GM19043 (cell line): ENCODE data around the gene SP1.
"Not testable (repeated sequence)": the region's sequence is repeated elsewhere in the genome, so short reads cannot be mapped to it uniquely, and the experiment has no call there.

Experiments
- ATAC-seq: cut with Tn5 transposase; IDR thresholded peaks from one replicate; pipeline ENCODE4 v1.9.1; 2021; ENCODE audit warnings: low read depth; ENCODE audit not compliant: unreplicated experiment

Gene SP1

GRCh38 chr12:53410951-53411350 is 31.0 kb downstream of the SP1 start:
- no peak for ATAC-seq

DNA sequence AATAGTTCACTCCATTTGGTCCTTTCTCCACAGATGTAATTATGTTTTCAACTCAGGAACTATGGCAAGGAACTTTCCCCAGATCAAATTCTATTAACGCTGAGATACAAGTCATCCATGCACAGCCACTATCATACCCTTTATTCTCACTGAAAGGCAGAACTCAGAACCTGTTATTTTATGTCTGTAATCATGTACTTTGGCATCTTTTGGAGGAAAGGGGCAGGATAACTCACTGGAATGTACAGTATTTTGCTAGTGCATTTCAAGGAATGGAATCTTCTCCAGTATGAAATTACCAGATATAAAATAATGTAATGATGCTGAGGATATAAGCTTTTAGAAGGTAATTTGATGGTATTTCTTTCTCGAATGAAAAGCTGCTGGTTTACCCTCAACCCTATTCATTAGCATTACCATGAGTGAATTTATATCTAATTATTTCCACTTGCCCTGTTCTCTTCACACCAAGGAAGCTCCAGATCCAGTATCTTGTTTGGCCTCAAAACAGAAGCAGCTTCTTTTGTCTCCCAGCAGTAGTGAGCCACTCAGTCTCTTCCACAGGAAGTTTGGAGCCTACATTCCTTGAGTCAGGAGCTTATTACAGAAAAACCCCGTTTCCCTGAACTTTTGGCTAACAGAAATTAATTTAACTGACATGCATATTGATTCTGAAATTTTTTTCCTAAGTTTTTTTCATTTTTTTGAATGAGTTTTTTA is 33.7 kb downstream of the SP1 start:
- no peak for ATAC-seq

DNA sequence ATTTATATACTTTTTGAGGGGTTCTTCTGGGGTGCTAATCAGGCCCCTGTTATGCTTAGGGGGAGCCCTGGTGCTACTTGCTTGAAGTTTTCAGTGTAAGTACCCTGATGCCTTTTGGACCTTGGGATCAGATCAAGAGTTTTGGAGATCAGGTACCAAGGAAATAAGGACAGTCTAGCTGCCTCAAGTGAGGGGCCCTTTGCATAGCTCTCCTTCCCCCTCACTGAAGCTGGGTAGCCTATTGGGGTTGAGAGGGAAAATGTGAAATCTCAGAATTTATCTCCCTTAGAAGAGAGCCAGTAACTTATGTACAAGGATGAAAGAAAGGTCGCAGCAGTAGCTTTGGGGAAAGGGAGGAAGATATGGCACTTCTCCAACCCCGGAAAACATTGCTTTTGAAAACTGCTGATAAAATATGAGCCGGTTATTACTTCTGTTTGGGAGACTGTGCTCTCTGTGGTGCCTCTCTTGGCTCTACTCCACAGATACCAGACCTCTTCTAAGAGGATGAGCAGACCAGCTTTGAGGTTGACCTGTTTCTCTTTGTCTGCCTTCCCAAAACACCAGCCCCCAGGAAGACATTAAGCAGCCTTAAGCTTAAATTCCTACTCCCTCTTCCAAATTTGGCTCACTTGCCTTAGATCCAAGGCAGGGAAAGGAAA is 34.9 kb downstream of the SP1 start:
- no peak for ATAC-seq

- ATAC-seq = not testable (repeated sequence)
Measured at GRCh38 chr12:53415752-53416389, 35.9 kb downstream of the SP1 start.

- ATAC-seq = not testable (repeated sequence)
Measured at GRCh38 chr12:53417291-53417816, 37.4 kb downstream of the SP1 start.

- peak; percentile 48 for ATAC-seq
Measured at GRCh38 chr12:53418221-53418620, 38.2 kb downstream of the SP1 start.

- ATAC-seq = no peak
Measured at GRCh38 chr12:53419756-53420155, 39.8 kb downstream of the SP1 start.

DNA sequence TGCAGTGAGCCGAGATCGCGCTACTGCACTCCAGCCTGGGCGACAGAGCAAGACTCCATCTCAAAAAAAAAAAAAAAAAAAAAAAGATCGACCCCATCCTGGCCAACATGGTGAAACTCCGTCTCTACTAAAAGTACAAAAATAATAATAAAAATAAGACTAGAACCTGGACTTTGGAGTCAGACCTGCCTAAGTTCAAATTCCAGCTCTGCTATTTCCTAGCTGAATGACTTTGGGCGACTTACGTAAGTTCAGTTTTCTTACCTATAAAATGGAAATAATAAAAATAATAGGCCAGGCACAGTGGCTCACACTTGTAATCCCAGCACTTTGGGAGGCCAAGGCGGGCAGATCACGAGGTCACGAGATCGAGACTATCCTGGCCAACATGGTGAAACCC is 42.3 kb downstream of the SP1 start:
- ATAC-seq = not testable (repeated sequence)

- ATAC-seq = no peak
Measured at GRCh38 chr12:53423597-53423996, 43.6 kb downstream of the SP1 start, which contains the start of gene AMHR2. Gene AMHR2 (plus strand): TSS chr12:53423855. CDS start chr12:53423935, 80 bp downstream.

GRCh38 chr12:53424626-53425514 is 44.9 kb downstream of the SP1 start:
- ATAC-seq = no peak

- ATAC-seq = no peak
Measured at GRCh38 chr12:53425515-53426150, 45.7 kb downstream of the SP1 start.

GRCh38 chr12:53427905-53428594 is 48.1 kb downstream of the SP1 start:
- ATAC-seq = no peak

- ATAC-seq = no peak
Measured at GRCh38 chr12:53428741-53429140, 48.8 kb downstream of the SP1 start.

DNA sequence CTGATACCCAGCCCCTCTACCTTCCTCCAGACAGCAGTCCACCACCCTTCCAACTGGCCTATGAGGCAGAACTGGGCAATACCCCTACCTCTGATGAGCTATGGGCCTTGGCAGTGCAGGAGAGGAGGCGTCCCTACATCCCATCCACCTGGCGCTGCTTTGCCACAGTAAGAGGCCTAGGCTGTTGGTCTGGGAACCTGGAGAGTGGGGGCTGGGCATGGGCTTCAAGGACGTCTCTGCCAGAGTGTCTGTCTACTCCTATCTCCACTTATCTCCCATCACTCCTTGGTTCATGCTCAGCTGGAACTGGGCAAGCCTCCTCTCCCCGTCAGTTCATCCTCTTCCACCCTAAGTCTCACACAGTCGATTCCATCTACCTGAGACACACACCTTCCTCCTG is 50.1 kb downstream of the SP1 start:
- no peak for ATAC-seq

GRCh38 chr12:53431187-53431586 is 51.2 kb downstream of the SP1 start:
- no peak for ATAC-seq

DNA sequence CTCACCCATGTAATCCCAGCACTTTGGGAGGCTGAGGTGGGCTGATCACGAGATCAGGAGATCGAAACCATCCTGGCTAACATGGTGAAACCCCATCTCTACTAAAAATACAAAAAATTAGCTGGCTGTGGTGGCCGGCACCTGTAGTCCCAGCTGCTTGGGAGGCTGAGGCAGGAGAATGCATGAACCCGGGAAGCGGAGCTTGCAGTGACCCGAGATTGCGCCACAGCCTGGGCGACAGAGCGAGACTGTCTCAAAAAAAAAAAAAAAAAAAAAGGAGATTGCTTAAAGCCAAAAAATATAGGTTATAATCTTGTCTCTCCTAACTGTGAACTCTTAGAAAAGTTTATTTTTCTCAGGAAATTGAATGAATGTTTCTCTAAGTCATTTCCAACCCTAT is 55.4 kb downstream of the SP1 start:
- not testable (repeated sequence) for ATAC-seq

GRCh38 chr12:53439582-53439981 is 59.6 kb downstream of the SP1 start:
- not testable (repeated sequence) for ATAC-seq

DNA sequence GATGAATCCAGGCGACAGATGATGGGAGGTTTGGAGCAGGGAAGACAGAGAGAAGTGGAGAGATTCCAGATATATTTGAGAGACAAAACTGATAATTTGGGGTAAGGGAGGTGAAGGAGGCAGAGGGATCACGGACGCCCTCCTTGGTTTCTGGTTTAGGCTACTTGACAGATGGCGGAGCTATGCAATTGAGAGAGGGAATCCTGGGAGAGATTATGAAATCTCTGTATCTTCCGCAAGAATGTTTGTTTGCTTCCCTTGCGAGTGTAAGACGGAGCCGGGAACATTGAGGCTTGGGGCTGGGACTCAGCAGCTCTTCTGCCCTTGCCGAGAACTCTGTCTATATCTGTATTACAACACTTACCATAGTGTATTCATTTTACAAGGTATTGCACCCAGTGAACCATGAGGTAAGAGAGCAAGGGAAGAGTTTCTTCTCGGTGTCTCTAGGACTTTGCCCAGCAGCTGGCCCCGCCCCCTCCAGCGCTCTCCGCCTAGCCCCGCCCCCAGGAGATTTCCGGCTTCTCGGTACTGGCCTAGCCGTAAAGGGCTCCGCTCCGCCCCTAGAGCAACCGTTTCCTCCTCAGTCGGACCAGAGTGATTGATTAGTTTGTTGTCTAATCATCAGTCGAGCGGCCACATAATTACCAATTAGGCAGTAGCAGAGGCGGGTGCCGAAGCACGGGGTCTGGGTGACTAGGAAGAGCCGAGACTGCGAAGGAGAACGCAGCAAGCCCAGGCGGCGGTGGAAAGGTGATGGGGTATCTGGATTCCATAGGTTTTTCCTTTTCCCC is 61.3 kb downstream of the SP1 start, which contains the start of gene PRR13:
Gene PRR13 (plus strand): TSS at position 695 of the 794 bp plus-strand sequence. CDS start 981 bp downstream, outside the sequence.
- peak; percentile 95 for ATAC-seq
